Measurements from ENCODE around the gene SPTLC1.
A peak's percentile ranks its signal among the peaks of the same experiment; 100 is the strongest.
"Not testable (repeated sequence)": the region's sequence is repeated elsewhere in the genome, so short reads cannot be mapped to it uniquely, and the experiment has no call there.

Gene SPTLC1, protein sequence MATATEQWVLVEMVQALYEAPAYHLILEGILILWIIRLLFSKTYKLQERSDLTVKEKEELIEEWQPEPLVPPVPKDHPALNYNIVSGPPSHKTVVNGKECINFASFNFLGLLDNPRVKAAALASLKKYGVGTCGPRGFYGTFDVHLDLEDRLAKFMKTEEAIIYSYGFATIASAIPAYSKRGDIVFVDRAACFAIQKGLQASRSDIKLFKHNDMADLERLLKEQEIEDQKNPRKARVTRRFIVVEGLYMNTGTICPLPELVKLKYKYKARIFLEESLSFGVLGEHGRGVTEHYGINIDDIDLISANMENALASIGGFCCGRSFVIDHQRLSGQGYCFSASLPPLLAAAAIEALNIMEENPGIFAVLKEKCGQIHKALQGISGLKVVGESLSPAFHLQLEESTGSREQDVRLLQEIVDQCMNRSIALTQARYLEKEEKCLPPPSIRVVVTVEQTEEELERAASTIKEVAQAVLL

DNA sequence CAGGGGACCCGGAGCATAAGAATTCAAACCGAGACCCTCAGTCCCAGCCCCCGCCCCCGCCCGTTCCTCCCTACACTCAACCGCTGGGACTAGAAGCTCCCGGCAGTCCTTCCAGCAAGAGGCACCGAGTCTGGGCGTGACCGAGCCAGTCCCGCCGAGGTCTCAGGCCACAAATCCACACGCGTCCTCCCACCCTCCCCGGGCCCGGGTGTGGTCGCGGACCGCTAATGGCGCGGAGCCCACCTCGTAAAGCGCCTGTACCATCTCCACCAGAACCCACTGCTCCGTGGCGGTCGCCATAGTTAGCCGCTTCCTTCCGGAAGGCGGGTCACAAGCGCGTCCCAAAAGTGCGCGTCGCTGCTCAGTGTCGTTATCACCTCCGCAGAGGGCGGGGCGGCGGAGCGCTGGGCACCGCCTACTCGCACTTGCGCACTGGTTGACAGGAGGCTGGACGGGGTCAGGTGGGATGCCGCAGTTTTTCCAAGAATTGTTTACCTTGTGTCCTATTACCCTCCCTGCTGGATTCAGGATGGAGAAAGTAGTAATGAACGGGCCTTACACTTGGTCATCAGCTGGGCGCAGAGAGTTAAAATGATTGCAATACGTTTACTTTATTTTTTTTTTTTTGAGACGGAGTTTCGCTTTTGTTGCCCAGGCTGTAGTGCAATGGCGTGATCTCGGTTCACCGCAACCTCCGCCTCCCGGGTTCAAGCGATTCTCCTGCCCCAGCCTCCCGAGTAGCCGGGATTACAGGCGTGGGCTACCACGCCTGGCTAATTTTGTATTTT lies at the start of gene SPTLC1:
Gene SPTLC1, minus strand, starts transcription at position 343 of the 788 bp plus-strand sequence. Its CDS starts 43 bp downstream, at position 300.
- DNase-seq = peak; percentile 96

DNA sequence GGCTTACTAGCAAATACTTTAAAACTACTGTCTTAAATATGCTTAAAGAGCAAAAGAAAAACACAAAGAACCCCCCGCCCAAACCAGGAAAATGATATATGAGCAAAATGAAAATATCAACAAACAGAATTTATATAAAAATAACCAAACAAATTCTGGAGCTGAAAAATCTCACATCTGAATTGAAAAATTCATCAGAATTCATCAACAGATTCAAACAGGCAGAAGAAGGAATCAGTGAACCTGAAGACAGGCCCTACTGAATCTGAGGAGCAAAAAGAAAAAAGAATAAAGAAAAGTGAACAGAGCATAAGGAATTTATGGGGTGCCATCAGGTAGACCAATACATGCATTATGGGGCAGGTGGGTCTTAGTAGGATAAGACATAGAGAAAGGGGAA lies 49.8 kb upstream of the SPTLC1 start:
- DNase-seq = no peak

DNA sequence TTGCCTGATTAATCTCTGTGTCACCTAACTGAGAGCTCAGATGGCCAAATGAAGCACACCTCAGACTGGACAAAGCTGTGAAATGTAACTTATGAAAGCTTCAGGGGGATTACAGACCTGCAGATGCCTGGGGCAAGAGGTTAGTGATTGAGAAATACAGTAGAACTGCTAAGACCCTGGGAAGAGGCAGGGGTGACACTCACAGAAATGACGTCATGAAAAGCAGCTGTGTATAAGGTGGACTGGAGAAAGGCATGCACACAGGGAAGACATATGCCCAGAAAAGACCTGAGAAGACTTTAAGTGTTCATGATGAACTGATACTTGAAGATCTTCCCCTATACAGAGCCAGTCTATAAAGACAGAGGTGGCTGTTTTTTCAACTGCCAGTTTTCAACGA lies 49.3 kb upstream of the SPTLC1 start:
- no peak for DNase-seq

DNA sequence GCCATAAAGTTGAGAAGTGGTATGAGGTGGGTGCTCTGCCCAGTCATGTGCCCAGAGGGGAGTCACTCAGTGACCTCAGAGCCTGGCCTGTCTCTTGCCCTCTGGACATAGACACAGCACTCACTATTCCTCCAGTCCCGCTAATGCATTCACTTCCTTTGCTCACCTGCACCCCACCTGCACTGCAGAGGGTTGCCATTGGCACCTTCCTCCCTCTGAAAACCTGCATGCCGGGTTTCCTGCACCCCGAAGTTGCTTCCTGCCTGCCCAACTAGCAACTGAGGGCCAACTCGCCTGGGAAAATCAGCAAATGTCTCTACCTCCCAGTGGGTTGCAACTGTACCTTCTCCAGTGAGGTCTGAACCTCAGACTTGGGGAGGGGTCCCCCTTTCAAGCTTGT lies 48.1 kb upstream of the SPTLC1 start:
- DNase-seq = no peak

DNA sequence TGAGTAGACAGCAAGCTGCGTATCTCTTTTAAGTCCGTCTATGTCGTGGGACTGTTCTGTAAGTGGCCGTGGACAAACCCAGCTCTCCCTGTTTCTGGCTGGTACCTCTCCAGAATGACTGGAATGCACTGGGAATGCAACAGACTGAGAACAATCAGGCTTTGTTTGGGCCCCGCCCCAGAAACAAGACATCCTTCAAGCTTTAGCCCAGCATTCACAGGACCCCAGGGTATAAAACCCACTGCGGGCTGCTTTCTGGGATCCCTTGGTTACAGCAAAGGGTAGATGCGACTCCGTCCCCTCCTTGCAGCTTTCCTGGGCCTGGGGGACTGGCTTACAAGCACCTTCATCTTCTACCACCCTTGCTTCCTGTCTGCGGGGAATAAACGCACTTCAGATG lies 45.6 kb upstream of the SPTLC1 start:
- no peak for DNase-seq

DNA sequence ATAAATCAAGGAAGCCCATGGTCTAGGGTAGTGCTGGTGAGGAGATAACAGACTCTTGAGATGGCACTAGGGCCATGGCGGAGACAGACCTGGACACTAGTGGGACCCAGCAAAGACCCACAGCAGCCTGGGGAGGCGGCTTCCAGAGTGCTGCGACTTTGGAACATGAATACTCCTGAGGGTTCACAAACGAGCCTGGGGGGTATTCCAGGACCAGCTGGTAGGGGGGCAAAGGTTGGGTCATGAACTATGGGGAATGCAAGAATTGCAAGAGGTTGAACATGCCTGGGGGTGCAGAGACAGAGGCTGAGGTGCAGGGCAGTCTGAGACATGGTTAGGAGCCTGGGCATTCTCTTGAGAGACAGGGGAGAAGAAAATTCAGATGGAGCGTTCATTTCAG lies 43.8 kb upstream of the SPTLC1 start:
- no peak for DNase-seq

DNA sequence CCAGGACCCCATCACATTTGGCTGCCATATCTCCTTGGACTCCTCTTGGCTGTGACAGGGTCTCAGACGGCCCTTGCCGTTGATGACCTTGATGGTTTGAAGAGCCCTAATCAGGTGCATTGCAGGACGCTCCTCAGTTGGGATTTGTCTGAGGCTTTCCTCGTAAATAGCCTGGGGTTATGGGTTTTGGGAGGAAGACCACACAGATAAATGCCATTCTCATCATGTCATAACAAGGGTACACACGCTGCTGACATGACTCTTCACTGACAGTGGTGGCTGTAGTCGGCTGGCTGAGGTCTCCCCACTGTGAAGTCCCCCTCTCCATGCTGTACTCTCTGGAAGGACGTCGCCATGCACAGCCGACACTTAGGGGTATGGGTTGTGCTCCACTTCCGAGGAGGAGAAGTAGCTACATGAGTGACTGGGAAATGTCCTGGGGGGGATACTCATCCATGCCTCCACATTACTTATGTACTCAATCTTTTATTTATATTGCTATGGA lies 42.9 kb upstream of the SPTLC1 start:
- no peak for DNase-seq

DNA sequence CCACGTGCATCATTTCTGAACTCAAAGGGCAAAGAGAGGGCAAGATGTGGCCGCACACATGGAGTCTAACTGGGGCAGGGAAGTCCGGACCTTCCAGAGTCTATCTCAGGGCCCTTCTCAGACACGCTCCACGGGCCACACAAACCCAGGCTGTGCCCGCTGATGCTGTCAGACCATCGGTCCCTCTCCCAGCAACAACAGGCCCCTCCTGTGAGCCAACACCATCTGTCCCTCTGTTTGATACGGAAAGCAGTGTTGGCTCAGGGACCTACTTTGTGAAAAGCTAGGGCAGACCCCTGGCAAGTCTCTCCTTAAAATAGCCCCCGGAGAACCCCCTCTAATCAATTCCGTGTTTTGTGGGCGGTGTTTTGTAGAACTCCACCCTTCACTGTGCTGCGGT lies 40.5 kb upstream of the SPTLC1 start:
- not testable (repeated sequence) for DNase-seq

DNA sequence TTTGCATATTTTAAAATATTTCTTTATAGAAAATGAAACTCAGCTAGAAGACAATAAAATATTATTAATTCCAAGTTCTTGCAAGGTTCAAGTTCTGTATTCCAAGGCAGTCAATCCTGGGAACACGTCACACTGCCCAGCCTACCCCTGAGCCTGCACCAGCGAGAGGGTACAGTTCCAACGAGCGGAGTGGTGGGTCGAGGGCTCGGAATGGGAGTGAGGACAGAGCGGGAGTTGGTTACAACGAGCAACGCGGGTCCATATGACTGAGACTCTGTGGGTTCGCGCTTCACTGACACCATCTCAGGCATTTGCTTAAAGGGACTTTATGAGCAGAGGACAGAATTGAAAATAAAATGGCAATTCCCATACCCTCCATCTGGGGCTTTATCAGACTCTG lies 40.0 kb upstream of the SPTLC1 start:
- no peak for DNase-seq

DNA sequence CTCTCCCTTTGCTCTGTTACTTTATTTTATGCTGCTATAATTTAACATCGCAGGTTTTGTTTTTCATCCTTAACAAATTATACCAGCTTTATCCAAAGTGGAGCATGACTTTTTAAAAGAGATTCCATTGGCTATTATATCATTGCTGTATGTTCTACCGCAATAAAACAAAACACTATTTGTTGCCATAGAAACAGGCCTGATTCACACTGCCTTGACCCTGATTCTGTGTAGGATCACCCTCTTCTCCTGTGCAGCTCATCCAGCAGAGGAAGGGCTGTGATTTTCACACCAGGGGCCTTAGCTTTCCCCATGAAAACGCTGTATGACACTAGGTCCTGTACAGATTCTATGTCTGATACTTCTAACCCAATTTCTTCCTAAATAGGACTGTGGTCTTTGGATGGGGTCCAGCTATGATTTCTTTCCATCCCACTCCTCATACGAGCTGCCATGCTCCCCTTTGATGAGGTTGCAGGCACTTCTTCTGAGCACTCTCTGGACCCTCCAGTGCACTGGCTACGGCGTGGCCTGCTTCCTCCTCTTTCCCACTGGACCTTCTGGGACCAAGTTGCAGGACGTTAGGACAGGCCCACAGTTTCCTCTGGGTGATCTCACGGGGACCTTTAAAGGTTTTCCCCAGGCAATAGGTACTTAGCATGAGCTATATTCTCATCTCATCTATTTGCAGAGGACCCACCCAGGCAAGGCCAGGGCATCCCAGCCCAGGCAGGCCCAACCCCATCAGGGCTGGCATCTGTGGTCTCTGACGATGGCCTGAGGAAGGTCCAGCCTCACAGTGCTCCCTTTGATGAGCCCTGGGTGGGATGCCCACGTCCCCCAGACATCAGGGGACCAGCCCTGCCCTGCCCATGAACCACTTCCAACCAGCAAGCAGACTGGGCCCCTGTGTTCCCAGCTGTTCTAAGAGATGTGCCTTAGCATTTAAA lies 38.5 kb upstream of the SPTLC1 start:
- DNase-seq = not testable (repeated sequence)

DNA sequence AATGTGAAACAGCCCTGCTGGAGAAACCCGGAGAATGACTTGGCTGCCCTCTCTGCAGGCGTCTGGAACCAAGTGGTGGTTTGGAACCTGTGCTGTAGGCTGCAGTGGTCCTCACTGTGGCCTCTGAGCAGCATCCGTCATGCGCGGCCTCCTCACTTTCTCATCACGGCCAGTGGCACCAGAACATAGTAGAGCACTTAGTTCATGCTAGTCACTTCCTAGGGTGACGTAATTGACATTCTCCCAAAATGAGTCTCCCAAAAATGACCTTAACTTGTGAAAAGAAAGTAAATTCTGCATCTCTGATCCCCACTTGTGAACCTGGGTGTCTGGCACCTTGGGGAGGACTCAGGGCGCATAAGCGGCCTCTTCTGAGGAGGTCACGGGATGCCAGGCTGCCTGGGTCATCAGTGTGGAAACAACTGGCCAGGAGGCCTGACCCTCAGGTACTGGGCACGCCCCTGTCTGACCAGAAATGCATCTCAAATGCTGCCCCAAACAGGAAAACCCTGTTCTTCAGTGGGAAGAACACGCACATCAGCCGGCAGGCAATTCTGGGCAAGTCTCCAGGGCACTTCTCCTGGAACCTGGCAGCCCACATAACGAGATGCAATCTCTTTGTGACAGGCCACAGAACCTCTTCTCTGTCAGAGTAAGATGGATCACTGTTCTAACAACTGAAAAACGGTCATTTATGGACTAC lies 36.6 kb upstream of the SPTLC1 start:
- no peak for DNase-seq

DNA sequence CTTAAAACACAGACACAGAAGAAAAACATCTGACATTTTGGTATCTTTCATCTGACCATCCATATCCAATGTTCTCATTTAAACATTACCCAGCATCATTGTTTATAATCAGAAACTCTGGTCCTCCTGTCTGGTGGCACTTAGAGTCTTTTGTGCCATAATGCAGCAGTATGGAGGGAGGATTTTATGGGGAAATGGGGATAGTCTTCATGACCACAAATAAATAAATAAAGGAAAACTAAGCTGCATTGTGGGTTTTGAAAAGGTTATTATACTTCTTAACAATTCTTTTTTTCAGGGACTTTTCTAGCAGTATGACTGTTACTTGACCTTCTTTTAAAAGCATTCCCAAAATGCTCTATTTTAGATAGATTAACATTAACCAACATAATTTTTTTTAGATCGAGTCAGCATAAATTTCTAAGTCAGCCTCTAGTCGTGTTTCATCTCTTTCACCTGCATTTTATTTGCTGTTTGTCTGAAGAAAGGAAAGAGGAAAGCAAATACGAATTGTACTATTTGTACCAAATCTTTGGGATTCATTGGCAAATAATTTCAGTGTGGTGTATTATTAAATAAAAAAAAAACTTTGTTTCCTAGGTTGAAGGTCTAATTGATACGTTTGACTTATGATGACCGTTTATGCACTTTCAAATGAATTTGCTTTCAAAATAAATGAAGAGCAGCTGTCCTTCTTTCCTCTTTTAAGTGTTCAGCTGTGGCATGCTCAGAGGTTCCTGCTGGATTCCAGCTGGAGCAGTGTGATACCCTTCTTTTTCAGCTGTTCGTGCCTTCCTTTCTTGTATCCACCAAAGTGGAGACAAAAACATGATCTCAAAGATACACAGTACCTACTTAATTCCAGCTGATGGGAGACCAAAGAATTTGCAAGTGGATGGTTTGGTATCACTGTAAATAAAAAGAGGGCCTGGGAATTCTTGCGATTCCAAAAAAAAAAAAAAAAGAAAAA lies 35.6 kb upstream of the SPTLC1 start:
- DNase-seq = not testable (repeated sequence)

DNA sequence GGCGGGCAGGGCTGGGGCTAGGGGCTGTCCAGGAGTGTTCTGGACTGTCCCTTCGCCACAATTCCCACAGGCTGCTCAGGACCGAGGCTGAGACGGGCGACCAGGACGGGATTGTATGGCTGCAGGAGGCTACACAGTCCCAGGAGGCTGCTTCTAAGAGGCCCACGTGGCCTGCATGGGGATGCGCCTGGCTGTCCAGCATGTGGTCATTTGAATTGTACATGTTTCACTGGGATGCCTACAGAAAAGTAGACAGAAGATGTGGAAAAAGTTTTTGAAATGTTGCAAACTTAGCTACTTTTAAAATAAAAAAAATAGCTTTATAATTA lies 32.6 kb upstream of the SPTLC1 start:
- no peak for DNase-seq

DNA sequence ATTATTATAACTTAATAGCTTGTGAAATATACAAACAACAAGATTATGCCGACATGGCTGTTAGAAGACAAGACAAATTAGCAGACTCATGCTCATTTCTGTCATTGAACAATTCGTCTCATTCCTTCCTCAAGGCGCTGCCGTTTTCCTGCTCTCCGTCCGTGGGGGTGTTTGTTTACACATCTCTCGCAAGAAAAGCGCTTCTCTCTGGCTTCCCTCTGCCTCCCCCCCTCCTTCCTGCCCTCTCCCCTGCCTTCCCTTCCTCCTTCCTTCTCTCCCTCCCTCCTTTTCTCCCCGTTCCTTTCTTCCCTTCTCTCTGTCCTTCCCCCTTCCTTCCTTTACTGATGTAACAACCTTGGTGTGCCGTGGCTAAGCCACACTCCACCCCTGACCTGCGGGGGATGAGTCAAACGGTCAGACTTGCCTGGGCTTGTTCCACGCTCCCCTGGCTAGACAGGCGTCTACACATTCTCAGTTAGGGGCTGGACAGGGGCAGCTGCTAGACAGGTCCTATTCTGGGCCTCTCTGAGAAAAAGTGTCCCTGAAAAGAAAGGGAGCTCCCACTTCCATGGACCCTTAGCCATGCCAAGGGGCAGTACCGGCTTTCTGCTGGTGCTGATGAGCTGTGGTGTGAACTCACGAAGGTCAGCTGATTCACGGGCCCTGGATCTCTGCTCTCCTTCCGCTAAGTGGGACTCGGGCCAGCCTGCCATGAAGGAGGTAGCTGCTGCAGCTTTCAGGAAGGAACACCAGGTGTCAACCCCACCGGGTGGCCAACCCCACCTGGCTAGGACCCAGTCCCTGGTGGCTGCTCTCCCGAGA lies 32.0 kb upstream of the SPTLC1 start:
- DNase-seq = no peak

DNA sequence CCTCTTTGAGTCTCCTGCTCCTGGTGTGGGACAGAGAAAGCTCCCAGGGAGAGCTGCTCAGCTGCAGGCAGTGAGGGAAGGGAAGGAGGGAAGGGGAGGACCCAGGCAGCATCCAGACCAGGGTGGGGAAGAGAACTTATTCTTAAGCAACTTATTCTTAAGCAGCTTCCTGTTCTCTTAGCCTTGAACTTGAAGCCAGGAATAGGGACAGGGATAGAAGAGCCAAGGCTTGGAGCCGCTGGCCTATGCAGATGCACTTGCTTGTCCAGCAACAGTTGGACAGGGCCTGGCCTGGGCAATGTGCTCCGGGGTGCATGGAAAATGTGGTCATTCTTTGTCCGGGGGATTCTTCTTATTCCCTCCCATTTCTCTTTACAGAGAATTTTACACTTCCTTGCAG lies 31.4 kb upstream of the SPTLC1 start:
- DNase-seq = no peak

DNA sequence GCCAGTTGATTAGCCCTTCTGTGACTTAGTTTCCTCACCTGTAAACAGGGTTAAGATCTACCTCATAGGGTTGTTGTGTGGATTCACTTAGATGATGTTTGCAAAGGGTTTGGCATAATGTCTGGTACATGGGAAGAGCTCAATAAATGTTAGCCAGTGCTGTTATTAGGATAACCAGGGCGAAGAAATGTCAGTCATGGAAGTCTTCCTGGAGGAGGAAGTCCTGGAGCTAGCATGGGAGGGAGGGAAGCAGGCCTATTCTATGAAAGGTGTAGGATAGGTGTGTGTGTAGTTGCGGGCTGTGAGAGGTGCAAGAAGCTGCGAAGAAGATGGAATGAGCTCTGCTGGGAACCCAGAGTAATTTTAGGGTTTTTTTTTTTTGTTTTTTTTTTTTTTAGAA lies 30.6 kb upstream of the SPTLC1 start:
- DNase-seq = not testable (repeated sequence)

DNA sequence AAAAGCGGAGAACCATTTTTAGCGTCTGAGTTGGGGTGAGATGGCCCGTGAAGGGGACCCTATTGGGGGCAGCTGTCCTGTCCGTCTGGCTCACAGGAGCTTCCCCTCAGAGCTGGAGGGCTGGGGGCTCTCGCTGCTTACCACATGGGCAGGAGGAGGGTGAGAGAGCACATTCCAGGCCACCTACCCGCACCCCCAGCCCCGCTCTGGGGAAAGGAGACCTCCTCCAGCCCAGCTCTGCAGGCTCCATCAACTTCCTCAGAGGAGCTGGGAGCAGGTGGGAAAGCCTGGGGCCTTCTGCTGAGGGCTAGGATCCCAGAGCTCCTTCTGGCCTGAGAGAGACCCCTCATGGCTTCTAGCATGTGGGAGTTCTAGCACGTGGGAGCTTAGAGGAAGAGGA lies 27.1 kb upstream of the SPTLC1 start:
- DNase-seq = no peak

DNA sequence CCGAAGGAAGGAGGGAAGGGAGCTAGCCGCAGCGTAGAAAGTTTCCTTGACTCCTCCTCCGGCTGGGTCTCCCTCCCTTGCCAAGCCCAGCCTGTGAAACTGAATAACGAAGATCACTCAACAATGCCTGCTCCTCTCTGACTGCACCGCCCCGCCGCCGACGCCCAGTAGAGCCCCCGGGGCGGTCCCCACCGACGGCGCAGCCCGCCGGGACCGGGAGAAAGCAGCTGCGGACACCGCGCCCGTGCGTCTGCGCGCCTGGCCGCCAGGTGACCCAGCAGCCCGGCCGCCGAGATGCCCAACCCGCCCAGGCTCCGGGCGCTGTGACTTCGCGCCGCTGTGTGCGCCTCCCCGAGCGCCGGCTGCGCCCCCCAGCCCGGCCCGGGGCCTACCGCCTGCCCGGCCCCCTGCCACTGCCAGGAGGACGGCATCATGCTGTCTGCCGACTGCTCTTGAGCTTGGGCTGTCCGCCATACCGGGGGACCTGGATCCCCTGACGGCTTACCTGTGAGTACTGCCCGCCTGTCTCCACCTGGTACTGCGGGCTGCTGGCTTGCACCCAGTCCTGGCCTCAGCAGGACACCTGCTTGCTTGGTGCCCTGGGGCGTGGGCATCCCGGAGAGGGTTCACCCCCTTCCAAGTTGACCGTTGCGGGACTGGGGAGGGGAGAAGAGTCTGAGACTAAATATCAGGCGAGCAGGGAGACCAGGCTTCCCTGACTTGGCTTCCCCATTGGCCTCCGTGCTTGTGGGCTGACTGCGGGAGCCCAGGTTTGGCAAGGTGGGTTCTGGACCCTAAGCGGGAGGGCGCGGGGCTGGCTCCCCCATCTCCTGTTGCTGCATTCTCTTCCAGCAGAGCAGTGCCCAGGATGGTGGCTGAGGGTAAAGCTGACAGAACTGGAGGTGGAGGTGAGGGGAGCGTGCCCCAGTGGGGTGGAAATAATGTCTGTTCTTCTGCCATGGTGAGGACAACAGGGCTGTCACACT lies 26.2 kb upstream of the SPTLC1 start:
- no peak for DNase-seq

DNA sequence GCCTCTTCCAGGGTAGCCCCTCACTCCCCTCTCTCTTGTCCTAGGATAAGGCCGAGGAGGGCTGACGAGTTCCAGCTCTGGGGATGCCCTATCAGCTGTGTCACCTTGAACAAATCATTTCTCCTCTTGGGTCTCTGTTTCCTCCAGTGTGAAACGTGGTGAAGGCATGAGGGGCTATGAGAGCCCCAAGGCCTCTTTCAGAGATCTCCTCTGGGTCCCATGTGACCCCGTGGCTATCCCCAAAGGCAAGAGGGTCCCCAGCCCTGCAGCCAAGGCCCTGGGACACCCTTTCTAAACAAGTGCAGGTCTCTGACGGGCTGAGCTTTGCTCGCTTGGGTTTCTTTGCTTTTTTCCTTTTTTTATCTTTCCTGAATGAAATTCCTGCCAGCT lies 25.5 kb upstream of the SPTLC1 start:
- no peak for DNase-seq

Measured in activated naive CD4-positive, alpha-beta T cell treated with Interleukin-2 at 50 U/mL for 16 hours (primary cell).